Mesothelial cell of epicardium (in vitro differentiated cells): ENCODE data around the gene KLLN. TPM values are rescaled to one million over a fixed set of nuclear protein-coding genes. Genes with fewer than 3 reads are reported as not detected.

Experiments used
- DNase-seq, 2 experiments: peaks; one replicate each; pipeline ENCODE4 v3.0.0; 2021; ENCODE audit warnings: low spot score in 2 of 2; ENCODE audit not compliant: unreplicated experiment in 2 of 2
- H3K27ac Mint-ChIP-seq: 2 replicates; pipeline ENCODE4 v1.8.0; 2021; ENCODE audit warnings: mixed read lengths
- H3K27me3 Mint-ChIP-seq: 2 replicates; pipeline ENCODE4 v1.8.0; 2021; ENCODE audit warnings: low read depth, mixed read lengths
- H3K36me3 Mint-ChIP-seq: 2 replicates; pipeline ENCODE4 v1.8.0; 2021; ENCODE audit warnings: mixed read lengths
- H3K4me1 Mint-ChIP-seq: 2 replicates; pipeline ENCODE4 v1.8.0; 2021; ENCODE audit warnings: mixed read lengths
- H3K4me3 Mint-ChIP-seq: 2 replicates; pipeline ENCODE4 v1.8.0; 2021; ENCODE audit warnings: mild to moderate bottlenecking, moderate library complexity, mixed read lengths
- H3K9me3 Mint-ChIP-seq: 2 replicates; pipeline ENCODE4 v1.8.0; 2021; ENCODE audit warnings: mixed read lengths
- CTCF ChIP-seq: fragments of 200-600 bp; sonication (generic); IDR thresholded peaks from one replicate; pipeline ENCODE4 v1.5.0; 2021; ENCODE audit warnings: antibody characterized with exemption; ENCODE audit not compliant: unreplicated experiment
- total RNA-seq: library from RNA; stranded (reverse); gene quantifications from 3 replicates; pipeline ENCODE4 v1.2.1, GENCODE V29; 2021

Gene KLLN
- total RNA-seq, 1 donor from 2014 or later = 1.2 TPM

GRCh38 chr10:87827681-87828080 is 35.7 kb downstream of the KLLN start:
- Mint-ChIP-seq H3K9me3 (peaks cover 3% of the 10 kb centered on the region), H3K27me3 (peaks cover 2% of the 10 kb centered on the region), H3K36me3 (no peaks in the 10 kb centered on the region), H3K27ac (no peak overlapping the region), H3K4me1 (no peaks in the 10 kb centered on the region), H3K4me3 (no peak overlapping the region)
- DNase-seq = no peak
- TF ChIP-seq CTCF = no peak

DNA sequence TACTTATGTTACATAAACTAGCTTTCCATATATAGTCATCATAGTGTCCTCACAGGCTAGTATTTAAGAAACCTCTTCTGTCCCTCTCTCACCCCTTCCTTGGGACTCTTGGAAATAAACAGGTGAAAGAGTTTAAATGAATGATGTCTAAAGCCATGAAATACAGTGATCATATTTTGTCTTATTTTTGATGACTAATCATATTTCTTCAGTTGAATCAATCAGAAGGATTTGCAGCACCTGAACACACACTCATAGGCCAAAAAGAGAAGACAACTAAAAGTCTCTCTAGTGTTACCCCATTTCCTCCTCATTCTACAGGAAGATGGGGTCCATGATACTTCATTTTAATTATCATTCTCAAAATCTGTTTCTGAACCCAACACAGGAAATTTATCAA is 36.7 kb downstream of the KLLN start:
- no peak for DNase-seq
- peaks cover 2% of the 10 kb centered on the region for H3K27me3 Mint-ChIP-seq
- no peaks in the 10 kb centered on the region for H3K4me1 Mint-ChIP-seq
- no peak for TF ChIP-seq CTCF
- H3K27ac Mint-ChIP-seq = no peak overlapping the region
- H3K4me3 Mint-ChIP-seq = no peak overlapping the region
- peaks cover 3% of the 10 kb centered on the region for H3K9me3 Mint-ChIP-seq
- no peaks in the 10 kb centered on the region for H3K36me3 Mint-ChIP-seq

- DNase-seq = no peak
- H3K27me3 Mint-ChIP-seq = peaks cover 2% of the 10 kb centered on the region
- H3K9me3 Mint-ChIP-seq = no peaks in the 10 kb centered on the region
- H3K36me3 Mint-ChIP-seq = peaks cover 2% of the 10 kb centered on the region
- TF ChIP-seq CTCF = no peak
- H3K4me1 Mint-ChIP-seq = peaks cover 29% of the 10 kb centered on the region
- no peak overlapping the region for H3K27ac Mint-ChIP-seq
- peak overlapping the region; percentile 52 for H3K4me3 Mint-ChIP-seq
Measured at GRCh38 chr10:87819289-87819585, 44.1 kb downstream of the KLLN start.

GRCh38 chr10:87818505-87819288 is 44.6 kb downstream of the KLLN start:
- Mint-ChIP-seq H3K4me3 (peak overlapping the region; percentile 78), H3K36me3 (peaks cover 2% of the 10 kb centered on the region), H3K4me1 (peaks cover 29% of the 10 kb centered on the region), H3K27ac (peak overlapping the region; percentile 98), H3K9me3 (no peaks in the 10 kb centered on the region), H3K27me3 (peaks cover 2% of the 10 kb centered on the region)
- DNase-seq = no peak
- no peak for TF ChIP-seq CTCF

GRCh38 chr10:87817609-87818504 is 45.5 kb downstream of the KLLN start, which contains the start of gene ATAD1:
Gene ATAD1 (minus strand): TSS chr10:87818226. CDS start chr10:87814599, 3,627 bp downstream.
- Mint-ChIP-seq H3K36me3 (peaks cover 2% of the 10 kb centered on the region), H3K4me1 (peaks cover 29% of the 10 kb centered on the region), H3K27me3 (no peaks in the 10 kb centered on the region), H3K27ac (peak within 1 kb of the TSS; percentile 98), H3K9me3 (no peaks in the 10 kb centered on the region), H3K4me3 (peak within 1 kb of the TSS; percentile 78)
- peak; percentile 67 to 88 for DNase-seq
- no peak for TF ChIP-seq CTCF
